ENCODE measurements around the gene SFTPD.
"Not testable (repeated sequence)": the region's sequence is repeated elsewhere in the genome, so short reads cannot be mapped to it uniquely, and the experiment has no call there.

SFTPD gene

GRCh38 chr10:79923669-79924068 lies 25.2 kb downstream of the SFTPD start:
- DNase-seq, result no peak

- DNase-seq, result no peak
Observed at GRCh38 chr10:79923145-79923544, 25.8 kb downstream of the SFTPD start.

- not testable (repeated sequence) for DNase-seq
Observed at GRCh38 chr10:79922011-79922412, 26.9 kb downstream of the SFTPD start.

- DNase-seq, result not testable (repeated sequence)
Observed at GRCh38 chr10:79915838-79916237, 33.1 kb downstream of the SFTPD start.

GRCh38 chr10:79914512-79914911 lies 34.4 kb downstream of the SFTPD start:
- DNase-seq, result not testable (repeated sequence)

- DNase-seq, result no peak
Observed at GRCh38 chr10:79910836-79911235, 38.1 kb downstream of the SFTPD start.

- peak; percentile 51 for DNase-seq
Observed at GRCh38 chr10:79910344-79910743, 38.6 kb downstream of the SFTPD start.

- peak; percentile 8 for DNase-seq
Observed at GRCh38 chr10:79905322-79906314, 43.3 kb downstream of the SFTPD start.

GRCh38 chr10:79904671-79905321 lies 44.1 kb downstream of the SFTPD start:
- DNase-seq, result peak; percentile 62

GRCh38 chr10:79901571-79901970 lies 47.3 kb downstream of the SFTPD start:
- not testable (repeated sequence) for DNase-seq

- DNase-seq, result no peak
Observed at GRCh38 chr10:79898597-79899325, 50.1 kb downstream of the SFTPD start.

GRCh38 chr10:79892896-79893295 lies 56.0 kb downstream of the SFTPD start:
- not testable (repeated sequence) for DNase-seq

- DNase-seq, result no peak
Observed at GRCh38 chr10:79890469-79890868, 58.4 kb downstream of the SFTPD start.

- peak; percentile 3 for DNase-seq
Observed at GRCh38 chr10:79888984-79889383, 59.9 kb downstream of the SFTPD start.

Data from RPMI8226 (cell line).